NCI-H2107 treated with DMSO at 0.1 percent for 48 hours (cell line): Measurements from ENCODE around the gene LIF.

Experiments used
- DNase-seq: peaks from one replicate; lab custom pipeline; 2025; ENCODE audit not compliant: unreplicated experiment; lab: John Stamatoyannopoulos, UW

The LIF gene

DNA sequence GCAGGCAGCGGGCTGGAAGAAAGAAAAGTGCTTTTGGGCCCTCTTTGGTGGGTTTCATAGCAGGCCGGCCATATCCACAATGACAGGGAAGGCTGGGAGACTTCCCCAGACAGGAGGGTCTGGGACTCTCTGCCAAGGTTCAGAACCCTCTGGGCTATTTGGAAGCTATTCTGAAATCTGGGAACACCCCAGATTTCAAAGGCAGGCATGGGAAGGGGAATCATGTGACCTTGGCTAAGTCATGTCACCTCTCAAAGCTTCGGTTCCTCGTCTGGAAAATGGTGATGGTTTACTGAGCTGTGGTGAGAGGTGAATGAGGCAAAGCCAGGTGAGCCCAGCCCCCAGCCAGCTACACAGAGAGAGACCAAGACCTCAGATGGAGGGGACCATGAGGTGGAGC lies 38.1 kb upstream of the LIF start:
- DNase-seq, result no peak

DNA sequence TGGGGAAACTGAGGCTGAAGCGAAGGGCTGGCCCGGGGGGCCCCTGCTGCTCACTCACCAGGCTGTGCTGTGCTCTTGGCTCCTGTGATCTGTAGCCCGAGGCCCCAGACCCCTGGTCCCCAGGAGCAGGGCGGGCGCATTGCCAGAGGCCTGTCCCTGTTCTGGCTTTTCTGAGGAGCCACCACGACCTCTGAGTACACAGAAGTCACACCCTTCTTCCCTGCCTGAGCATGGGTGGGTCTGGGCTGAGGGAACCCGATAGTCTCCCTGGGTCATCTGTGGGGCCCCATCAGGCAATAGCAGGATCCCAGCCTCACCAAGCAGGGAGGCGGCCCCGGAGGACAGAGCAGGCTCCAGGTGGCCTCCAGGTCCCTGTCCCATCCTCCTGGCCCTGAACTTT lies 37.6 kb upstream of the LIF start:
- no peak for DNase-seq

DNA sequence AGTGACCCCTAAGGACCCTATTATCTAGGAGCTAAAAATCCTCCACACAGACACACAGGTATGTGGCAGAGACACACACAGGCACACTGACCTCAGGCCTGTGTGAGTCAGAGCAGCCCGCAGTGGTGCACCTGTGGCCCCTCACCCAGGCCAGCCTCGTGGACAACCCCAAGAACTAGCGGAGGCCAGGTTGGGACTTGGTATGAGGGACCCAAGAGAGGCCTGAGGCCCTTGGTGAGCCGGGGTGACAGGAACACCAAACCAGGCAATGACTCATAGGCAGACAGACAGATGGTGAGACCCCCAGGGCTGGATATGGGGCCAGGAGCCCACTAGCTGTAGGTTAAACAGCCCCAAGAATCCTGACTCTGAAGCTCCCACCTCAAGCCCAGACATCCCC lies 36.8 kb upstream of the LIF start:
- no peak for DNase-seq

DNA sequence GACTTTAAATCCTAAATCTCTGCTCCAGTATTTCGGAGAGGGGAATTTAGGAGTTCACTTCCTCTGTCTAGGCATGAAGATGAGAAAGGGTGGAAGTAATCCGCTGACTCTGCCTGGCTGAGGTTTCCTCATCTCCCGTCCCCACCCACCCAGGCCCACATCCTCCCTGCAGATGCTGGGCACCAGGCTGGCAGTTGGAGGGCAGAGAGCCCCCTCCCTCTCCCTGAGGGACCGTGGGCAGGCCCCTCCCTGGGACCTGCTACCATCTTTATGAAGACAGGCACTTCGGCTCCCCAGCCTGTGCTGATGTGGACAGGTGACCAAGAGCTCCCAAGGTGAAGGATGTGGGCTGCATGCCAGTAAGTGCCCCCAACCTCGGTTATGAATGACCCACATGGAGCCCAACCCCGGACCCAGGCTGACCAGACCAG lies 36.1 kb upstream of the LIF start:
- DNase-seq, result no peak

DNA sequence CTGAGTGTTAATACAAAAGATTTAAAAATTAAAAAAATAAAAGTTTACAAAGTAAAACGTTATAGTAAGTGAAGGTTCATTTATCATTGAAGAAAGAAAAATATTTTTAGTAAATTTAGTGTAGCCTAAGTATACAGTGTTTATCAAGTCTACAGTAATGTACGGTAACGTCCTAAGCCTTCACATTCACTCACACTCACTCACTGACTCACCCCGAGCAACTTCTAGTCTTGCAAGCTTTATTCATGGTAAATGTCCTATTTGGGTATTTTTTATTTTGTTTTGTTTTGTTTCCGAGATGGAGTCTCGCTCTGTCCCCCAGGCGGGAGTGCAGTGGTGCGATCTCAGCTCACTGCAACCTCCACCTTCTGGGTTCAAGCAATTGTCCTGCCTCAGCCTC lies 33.9 kb upstream of the LIF start:
- no peak for DNase-seq

DNA sequence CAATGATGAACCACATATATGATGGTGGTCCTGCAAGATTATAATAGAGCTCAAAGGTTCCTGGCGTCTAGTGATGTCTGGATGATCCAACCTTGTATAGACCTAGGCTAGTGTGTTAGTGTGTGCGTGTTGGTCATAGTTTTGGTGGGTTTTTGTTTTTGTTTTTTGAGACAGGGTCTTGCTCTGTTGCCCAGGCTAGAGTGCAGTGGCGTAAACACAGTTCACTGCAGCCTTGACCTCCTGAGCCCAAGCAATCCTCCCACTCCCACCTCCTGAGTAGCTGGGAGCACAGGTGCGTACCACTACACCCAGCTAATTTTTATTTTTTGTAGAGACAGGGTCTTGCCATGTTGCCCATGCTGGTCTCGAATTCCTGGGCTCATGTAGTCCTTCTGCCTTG lies 33.4 kb upstream of the LIF start:
- DNase-seq, result no peak

DNA sequence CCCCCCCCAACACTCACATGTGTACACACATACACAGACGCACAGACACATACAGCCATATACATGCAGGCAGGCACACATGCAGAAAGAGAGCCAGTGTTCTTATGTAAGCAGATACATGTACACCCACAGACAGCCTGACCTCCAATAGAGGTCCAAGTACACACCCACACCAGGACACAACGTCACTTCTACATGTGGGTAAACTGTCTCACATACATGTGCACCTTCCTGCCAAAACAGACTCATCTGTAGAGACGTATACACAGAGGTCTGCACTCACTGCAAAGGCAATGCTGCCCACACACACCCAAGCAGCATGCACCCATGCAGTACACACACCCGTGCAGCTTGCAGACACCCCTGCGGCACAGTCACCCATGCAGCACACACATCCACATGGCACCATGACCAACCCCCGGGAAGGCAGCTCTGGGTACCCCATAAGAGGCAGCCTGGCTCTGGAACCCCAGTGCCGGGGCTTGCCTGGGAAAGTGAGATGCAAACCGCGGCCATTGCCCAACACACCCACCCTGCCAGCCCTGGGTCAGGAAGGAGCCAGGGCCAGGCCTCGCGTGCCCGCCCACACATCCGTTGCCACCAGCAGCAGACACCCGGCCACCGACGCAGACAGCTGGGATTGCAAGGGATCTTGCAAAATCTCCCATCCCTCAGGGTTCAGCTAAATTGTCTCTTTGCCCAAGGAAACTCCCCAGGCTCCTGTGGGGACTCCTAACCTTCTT lies 32.7 kb upstream of the LIF start:
- DNase-seq, result no peak

DNA sequence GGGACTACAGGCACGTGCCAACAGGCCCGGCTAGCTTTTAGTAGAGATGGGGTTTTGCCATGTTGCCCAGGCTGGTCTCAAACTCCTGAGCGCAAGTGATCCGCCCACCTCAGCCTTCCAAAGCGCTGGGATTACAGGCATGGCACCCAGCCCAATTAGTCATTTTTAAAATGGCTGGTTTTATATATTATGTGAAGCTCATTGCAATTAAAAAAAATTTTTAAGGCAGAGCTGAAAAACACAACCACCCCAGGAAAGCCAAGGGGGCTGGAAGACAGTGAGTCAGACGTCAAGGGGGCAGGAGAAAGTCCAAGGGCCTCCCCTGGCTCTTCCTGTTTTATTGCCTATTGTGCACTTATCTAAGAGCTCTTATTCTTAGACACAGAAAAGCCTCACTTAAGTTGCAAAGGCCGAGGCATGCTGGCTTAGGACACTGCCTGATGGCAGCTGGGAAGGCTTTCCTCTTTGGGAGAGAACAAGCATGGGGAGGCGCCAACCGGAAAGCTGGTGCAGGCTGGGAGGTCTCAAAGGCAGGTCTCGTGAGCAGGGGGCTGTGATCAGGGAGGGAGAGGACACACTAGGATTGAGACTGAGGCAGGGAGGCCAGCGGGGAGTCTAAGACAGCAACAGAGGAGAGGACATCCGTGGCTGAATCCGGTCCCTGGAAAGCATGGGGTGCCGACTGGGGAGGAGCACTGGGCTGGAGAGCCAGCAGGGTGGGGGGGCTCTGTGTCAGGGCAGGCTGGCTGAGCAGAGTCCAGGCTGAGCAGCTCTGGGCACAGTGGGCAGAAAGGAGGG lies 31.2 kb upstream of the LIF start:
- DNase-seq, result no peak

DNA sequence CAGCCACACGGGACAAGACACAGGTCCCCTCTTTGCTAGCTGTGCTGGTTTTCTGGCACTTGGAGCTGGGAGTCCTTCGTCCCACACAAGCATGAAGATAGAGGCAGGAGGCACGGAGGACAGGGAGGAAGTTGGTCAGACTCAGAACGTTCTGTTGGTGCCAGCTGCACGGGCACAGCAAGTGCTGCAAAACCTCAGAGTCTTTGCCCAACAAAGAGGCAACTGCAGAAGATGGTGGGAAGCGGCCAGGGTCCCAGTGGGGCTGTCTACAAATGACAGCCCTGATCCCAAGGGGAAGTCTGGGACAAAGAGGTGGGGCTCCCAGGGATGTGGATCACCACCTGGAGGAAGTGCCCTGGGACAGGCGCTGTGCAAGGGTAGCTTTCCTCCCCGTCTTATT lies 29.5 kb upstream of the LIF start:
- no peak for DNase-seq

DNA sequence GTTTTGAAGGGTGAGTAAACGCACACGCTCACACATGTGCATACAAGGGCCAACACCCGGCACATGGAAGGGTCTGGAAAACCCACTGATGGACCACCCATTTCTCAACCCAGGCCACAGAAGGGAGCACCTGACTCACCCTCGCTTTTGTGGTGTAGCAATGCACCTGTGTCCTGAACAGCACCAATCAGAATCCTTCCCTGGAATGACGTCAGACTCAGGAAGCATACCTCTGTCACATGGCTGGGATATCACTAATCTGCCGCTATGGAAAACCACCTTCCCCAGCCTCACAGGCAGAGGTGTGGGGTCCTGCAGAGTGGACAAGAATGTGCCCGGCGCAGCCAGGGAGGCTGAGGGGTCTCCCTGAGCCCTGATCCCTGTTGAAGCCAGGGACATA lies 29.1 kb upstream of the LIF start:
- DNase-seq, result no peak

DNA sequence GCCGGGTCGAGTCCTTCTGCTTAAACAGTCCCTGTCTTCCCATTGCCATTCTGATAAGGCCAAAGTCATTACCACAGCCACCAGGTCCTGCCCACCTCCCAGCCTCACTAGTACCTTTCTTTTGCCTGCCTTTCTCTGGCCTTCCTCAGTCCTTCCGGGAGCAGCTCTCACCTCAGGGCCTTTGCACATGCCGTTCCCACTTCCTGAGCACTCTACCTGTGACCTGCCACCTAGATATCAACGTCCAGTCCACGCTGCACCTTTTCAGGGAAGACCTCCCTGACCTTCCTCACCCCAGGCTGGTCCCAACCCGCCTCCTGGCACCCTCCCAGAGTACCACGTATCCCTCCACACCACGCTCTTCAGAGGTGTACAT lies 27.9 kb upstream of the LIF start:
- no peak for DNase-seq

DNA sequence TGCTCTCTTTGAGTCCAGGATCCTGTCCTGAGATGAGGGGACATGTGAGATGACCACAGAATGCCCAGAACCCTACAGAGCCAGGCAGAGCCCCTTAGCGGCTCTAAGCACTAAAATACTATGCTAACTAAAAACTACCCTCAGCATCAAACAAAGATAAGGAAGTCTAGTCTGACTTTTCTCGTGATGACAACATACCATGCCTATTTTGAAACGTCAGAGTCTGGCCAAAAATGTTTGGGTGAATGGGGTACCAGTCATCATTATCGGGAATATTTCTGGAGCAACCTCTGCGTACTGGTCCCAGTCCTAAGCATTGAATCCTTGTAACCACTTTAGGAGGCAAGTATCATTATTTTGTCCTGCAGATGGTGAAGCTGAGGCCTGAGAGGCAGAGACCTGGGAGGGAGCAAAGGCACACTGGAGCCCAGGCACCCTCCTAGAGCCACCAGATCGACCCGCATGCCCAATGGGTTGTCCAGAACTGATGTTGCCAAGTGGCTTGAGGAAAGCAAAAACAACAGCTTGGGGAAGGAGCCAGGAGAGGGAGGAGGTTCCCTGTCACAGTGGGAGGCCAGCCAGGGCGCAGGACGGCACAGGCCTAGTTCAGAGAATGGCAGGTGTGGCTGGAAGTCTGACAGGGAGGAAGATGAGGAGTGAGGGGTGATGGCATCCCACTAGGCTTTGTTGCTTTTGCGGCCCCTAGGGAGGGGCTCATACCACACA lies 27.3 kb upstream of the LIF start:
- DNase-seq, result no peak

DNA sequence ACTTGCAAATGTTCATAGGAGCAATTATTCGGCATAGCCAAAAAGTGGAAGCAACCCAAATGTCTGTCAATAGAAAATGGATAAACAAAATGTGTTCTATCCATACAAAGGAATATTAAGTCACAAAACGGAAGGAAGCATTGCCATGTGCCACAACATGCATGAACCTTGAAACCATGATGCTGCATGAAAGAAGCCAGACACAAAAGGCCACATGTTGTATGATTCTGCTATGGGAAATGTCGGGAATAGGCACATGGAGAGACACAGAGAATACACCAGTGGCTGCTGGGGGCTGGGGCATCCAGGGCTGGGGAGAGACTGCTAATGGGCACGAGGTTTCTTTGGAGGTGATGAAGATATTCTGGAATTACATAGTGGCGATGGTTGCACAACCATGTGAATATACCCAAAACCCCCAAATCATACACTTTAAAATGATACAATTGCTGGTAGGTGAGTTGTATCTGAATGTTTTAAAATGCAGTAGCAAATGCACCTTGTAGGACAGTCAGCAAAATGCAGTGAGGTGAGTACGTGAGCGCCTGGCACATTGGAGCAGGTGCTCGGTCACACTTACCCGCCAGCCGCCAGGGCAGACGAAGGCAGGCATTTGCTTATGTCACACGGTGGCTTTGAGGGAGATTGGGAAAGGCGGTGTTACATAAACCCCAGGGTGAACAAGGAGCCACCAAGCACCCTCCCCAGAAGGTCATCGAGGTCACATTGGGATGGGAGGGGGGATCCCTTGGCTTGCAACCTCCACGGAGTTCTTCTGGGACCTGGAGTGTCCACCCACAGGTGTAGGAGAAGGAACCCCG lies 26.4 kb upstream of the LIF start:
- DNase-seq, result no peak

DNA sequence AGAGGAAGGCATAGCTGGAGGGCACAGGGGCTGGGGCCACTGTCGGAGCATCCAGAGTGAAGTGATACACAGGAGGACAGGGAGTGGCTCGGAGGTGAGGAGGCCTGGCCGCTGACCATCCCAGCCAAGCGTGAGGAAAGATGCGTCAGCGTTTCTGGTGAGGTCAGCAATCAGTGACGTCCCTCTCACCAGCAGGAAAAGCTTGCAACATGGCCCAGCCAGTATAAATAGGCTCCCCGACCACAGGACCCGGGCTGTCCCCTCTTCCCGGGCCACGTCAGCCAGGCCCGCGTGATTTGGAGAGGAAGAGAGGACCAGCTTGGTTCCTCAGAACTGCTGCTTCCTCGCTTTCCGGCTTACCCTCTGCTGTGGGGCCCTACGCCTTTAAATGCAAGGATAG lies 24.3 kb upstream of the LIF start:
- DNase-seq, result no peak

DNA sequence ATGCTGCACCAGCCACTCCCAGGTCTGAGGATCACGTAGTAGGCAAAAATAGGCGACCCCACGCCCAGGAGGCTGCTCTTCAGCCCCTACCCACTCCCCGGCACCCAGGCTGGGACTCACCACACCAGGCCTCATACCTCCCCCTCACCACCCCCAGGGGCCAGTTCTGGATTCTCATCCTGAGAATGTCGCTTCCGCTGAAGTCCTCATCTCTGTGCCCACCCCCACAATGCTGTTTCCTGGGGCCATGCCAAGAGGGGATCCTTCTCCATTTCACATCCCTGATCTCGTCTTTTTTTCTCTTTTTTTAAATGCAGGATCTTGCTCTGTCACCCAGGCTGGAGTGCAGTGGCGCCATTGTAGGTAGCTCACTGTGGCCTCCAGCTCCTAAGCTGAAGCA lies 21.8 kb upstream of the LIF start:
- no peak for DNase-seq

DNA sequence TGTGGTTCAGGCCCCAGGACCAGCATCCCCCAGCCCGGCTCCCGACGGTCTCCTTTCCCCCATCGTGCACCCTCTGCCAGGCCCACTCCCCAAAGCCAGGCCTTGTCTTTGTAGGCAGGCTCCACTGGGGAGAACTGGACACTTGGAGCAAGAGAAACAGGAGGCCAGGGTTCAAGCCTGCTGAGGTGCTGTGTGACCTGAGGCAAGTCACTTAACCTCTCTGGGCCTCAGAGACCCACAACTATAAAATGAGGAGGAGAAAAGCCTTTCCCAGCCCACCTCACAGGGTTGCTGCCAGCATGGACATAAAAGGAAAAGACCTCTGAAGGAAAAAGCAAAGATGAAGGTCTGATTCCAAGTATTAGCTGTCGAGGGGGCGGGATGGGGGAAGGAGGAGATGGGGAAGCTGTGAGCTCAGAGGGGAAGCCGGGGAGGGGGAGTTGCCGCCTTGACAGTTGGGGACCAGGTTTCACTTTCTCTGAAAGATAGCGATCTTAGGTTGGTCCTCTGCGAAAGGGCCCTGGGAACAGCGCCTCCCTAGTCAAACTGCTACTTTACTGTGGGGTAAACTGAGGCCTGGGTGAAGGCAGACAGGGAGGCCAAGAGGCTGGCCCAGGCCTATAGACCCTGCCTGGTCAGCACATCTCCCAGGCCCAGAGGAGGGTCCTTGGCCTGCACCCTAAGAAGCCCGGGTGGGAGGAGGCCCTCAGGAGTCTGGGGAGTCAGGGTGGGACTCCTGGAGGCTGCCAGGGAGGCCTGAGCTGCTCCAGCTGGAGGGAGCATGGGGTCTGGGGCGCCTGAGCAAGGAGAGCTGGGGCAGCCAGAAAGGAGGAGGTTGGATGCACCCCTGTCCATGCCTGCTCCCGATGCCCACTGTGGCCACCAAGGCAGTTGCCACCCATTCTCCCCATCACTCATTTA lies 21.1 kb upstream of the LIF start:
- DNase-seq, result no peak

DNA sequence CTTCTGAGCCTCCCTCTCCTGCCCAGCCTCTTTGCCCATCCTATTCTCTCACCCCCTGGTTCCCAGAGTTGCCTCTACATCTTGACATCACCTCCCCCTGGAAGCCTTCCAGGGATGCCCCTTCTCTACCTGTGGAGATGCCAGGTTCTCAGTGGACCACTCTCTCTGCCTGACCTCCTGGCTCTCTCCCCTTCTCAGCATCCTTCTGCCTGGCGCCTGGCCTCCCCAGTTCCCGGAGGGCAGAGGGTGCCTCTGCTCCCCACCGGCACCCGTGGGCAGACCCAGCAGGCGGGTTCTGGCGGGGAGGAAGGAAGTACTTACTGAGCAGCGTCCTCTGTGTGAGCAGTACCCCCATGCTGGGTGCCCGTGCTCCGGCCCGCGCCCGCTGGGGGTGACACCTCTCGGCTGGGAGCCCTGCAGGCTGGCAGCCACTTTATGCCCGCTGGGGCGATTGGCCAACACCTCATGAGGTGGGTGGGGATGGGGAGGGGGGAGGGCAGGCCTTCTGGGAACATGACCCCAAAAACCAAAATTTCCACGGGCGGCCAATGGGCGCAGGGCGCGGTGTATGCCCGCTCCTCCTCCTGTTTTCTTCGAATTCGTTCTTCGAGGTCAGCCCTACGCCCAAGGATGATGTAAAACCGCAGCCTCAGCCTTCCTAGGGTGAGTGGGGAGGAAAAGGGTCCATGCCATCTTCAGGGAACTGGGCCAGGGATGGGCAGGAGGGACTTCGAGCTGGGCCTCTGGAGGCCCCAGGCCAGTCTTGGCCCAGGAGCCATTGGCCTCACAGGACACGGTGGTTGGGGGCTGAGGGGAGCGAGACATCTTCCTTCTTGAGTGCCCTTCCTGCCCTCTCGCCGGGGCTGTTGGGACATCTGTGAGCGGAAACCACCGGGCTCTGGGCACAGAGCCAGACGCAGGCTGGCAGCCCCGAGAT lies 20.2 kb upstream of the LIF start, which contains the start of gene OSM:
Gene OSM, minus strand, starts transcription at position 407 of the 937 bp plus-strand sequence. Its CDS starts 52 bp downstream, at position 355.
- DNase-seq, result no peak

DNA sequence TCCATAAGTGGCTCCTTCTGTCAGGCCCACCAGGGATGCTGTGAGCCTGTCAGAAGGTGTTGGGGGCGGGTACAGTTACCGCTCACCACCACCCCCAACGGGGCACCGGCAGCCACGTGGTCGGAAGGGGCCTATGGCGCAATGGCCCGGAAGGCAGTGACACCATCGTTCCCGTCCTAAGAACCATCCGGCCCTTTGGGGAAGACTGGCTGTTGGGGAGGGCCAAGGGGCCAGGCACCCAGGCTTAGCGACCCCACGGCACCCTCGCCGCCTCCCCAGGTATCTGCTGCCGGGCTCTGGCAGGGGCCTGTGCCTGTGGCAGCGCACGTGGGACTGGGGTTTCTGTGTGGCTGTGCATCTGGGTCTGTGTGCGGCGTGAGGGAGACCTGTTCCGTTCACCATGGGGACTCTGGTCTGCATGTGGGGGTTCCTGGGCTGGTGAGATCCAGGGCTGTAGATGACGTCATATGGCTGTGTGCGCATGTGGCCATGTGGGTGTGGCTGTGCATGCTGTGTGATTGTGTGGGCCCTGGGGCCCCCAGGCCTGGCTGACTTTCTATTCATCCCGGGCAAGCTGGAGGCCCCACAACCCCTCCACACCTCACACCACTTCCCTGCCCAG lies 19.4 kb upstream of the LIF start:
- no peak for DNase-seq
